Thyroid gland (tissue), 4 donors: ENCODE measurements around the gene ZNF143. TPM values are rescaled to one million over a fixed set of nuclear protein-coding genes. Genes with fewer than 3 reads are reported as not detected.
A peak's percentile ranks its signal among the peaks of the same experiment; 100 is the strongest.
"Not testable (repeated sequence)": the region's sequence is repeated elsewhere in the genome, so short reads cannot be mapped to it uniquely, and the experiment has no call there.

Experiments
- DNase-seq, 2 donors: peaks; one replicate each; pipeline ENCODE4 v3.0.0-alpha.2; 2019
- H3K27ac ChIP-seq, 3 donors: fragments of 200-600 bp; sonication (generic); 1 replicate in 2 of 3; 2 replicates in 1 of 3; pipeline ENCODE4 v1.5.1; 2016 to 2019; ENCODE audit warnings: mild to moderate bottlenecking in 1 of 3, moderate library complexity in 1 of 3
- H3K27me3 ChIP-seq: fragments of 200-600 bp; sonication (generic); one replicate; pipeline ENCODE4 v1.5.1; 2019
- H3K36me3 ChIP-seq, 2 donors: fragments of 200-600 bp; sonication (generic); one replicate each; pipeline ENCODE4 v1.5.1; 2016 to 2019
- H3K4me1 ChIP-seq, 2 donors: fragments of 200-600 bp; sonication (generic); one replicate each; pipeline ENCODE4 v1.5.1; 2017 to 2019
- H3K4me3 ChIP-seq, 3 donors: fragments of 200-600 bp; sonication (generic); replicated peaks in 1 of 3; 1 replicate in 2 of 3; 2 replicates in 1 of 3; pipeline ENCODE4 v1.5.1; 2016; ENCODE audit warnings: mild to moderate bottlenecking in 1 of 3
- H3K9me3 ChIP-seq: fragments of 200-600 bp; sonication (generic); one replicate; pipeline ENCODE4 v1.5.1; 2017
- POLR2A ChIP-seq, 2 donors: fragments of 450-650 bp; IDR thresholded peaks; one replicate each; pipeline ENCODE4 v1.6.1; 2017; ENCODE audit warnings: antibody characterized with exemption in 2 of 2, mild to moderate bottlenecking in 2 of 2, moderate library complexity in 1 of 2
- WGBS, 2 donors: methylation state at CpG; one replicate each; pipeline ENCODE4 v1.1.5; 2017; 5-methylcytosine and 5-hydroxymethylcytosine counted together
- intact Hi-C: fragments of 100-400 bp; cut with DNase I; formaldehyde crosslinking; loops from one replicate; pipeline ENCODE4 v1.15.1; 2023
- total RNA-seq, 4 donors: library from RNA; depleted of rRNA; stranded (reverse); fragments of >200 nt; gene quantifications; one replicate each; pipeline ENCODE4 v1.2.3, GENCODE V29; 2016
- TF ChIP-seq, protein P1 (sequence below), 6 experiments: fragments of 200-600 bp in 3 of 6; fragments of 450-650 bp in 3 of 6; sonication (generic) in 3 of 6; IDR thresholded peaks; one replicate each; pipeline ENCODE4 v1.5.1; 2016 to 2019; ENCODE audit warnings: antibody characterized with exemption in 6 of 6, mild to moderate bottlenecking in 2 of 6, inconsistent platforms in 1 of 6, moderate library complexity in 1 of 6

The ZNF143 gene
- total RNA-seq, 4 donors from 2014 or later: 16.3 to 26.1 (median 21.1) TPM

DNA sequence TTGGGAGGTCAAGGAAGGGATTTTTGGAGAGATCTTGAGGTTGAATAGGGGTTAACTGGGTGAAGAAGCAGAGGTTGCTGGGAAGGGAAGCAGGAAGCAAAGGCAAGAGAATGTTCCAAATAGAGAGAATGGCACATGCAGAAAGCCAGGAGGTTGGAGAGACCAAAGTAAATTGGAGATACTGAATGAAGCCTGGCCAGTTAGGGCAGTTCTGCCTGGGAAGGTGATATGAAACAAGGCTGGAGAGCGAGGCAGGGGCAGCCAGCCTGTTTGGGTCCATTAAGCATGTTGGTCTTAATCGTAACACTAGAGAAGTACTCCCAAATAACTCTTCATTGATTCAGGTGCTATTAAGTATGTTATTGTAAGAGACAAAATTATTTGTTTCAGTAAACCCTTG, 48.2 kb downstream of the ZNF143 start:
- WGBS, 2 donors: 50 to 70% methylated on average over 2 of the region's 2 CpGs
- Histone ChIP-seq H3K9me3 (no peaks in the 10 kb centered on the region), H3K36me3 (peaks cover 7 to 16% of the 10 kb centered on the region in 2 donors), H3K4me3 (no peak overlapping the region), H3K27ac (peak overlapping the region; percentile 11 to 64 (median 56)), H3K4me1 (peaks cover 0 to 9% of the 10 kb centered on the region in 2 donors), H3K27me3 (no peaks in the 10 kb centered on the region)
- peak; percentile 47 to 48 for DNase-seq
- intact Hi-C loops: no loop called here
- TF ChIP-seq POLR2A (IDR thresholded peaks at IDR 0.05): peak in 1 of 2 donors; percentile 38
- TF ChIP-seq, protein P1, sequence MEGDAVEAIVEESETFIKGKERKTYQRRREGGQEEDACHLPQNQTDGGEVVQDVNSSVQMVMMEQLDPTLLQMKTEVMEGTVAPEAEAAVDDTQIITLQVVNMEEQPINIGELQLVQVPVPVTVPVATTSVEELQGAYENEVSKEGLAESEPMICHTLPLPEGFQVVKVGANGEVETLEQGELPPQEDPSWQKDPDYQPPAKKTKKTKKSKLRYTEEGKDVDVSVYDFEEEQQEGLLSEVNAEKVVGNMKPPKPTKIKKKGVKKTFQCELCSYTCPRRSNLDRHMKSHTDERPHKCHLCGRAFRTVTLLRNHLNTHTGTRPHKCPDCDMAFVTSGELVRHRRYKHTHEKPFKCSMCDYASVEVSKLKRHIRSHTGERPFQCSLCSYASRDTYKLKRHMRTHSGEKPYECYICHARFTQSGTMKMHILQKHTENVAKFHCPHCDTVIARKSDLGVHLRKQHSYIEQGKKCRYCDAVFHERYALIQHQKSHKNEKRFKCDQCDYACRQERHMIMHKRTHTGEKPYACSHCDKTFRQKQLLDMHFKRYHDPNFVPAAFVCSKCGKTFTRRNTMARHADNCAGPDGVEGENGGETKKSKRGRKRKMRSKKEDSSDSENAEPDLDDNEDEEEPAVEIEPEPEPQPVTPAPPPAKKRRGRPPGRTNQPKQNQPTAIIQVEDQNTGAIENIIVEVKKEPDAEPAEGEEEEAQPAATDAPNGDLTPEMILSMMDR (IDR thresholded peaks at IDR 0.05): no peak

DNA sequence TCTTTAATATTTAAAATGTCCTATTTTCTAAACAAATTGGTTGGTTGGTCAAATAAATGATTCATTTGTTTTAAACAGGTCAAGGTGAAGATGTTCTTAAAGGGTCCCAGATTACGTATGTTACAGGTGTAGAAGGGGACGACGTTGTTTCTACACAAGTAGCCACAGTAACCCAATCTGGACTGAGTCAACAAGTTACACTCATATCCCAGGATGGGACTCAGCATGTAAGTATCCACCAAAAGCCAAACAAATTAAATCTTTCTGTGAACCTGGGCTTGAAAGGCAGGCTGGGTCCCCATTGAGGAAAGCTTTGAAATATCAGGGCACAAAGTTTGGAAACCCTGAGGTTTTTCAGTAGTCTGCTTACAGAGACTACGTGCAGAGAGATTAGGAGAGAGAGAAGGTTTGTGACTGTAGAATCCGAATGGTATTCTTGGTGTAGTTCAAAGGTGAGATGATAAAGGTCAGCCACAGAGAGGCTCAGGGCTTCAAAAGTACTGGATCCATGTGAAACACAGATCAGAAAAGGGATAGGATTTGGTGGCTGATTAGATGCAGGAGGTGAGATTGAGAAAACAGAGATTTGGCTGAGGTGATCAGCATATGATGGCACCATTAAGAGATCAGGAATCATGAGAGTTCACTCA, 51.7 kb downstream of the ZNF143 start:
- WGBS, 2 donors: 95 to 98% methylated on average over 5 of the region's 5 CpGs
- no peak for DNase-seq
- no peak overlapping the region for H3K4me3 ChIP-seq
- peaks cover 12 to 25% of the 10 kb centered on the region in 2 donors for H3K36me3 ChIP-seq
- TF ChIP-seq, protein P1 (IDR thresholded peaks at IDR 0.05): no peak
- TF ChIP-seq POLR2A (IDR thresholded peaks at IDR 0.05): no peak
- intact Hi-C loops: no loop called here
- H3K27ac ChIP-seq: no peak overlapping the region
- no peaks in the 10 kb centered on the region for H3K9me3 ChIP-seq
- no peaks in the 10 kb centered on the region for H3K27me3 ChIP-seq
- peaks cover 0 to 9% of the 10 kb centered on the region in 2 donors for H3K4me1 ChIP-seq

DNA sequence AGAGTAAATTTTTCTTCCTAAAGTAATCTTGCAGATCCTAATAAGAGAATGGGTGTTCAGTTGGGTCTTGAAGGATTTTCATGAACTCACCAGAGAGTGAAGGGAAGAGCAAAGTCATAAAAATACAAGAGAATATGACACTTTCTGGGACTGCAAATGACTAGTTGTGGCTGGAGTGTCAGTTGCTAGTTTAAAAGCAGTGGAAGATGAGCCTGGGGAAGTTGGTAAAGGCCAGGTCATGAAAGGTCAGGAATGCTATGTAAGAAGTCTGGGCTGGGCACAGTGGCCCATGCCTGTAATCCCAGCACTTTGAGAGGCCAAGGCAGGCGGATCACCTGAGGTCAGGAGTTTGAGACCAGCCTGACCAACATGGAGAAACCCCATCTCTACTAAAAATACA, 53.8 kb downstream of the ZNF143 start:
- H3K4me1 ChIP-seq, DNase-seq, H3K4me3 ChIP-seq, H3K27ac ChIP-seq, H3K27me3 ChIP-seq, H3K9me3 ChIP-seq, intact Hi-C loops: not testable (repeated sequence)
- 90 to 96% methylated on average over 1 of the region's 1 CpG for WGBS, 2 donors
- peaks cover 12 to 25% of the 10 kb centered on the region in 2 donors for H3K36me3 ChIP-seq

DNA sequence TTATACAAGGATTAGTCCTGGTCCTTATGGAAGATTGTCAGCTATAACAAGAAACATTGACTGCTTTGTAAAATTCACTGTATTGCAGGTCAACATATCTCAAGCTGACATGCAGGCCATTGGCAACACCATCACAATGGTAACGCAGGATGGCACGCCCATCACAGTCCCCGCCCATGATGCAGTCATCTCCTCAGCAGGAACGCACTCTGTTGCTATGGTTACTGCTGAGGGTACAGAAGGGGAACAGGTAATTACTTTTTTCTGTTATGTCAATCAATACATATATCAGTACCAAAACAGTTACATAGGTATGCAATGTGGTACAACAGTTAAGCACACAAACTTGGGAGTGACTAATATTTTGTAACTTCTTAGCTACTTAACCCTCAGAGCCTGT, 55.3 kb downstream of the ZNF143 start:
- intact Hi-C loops: no loop called here

DNA sequence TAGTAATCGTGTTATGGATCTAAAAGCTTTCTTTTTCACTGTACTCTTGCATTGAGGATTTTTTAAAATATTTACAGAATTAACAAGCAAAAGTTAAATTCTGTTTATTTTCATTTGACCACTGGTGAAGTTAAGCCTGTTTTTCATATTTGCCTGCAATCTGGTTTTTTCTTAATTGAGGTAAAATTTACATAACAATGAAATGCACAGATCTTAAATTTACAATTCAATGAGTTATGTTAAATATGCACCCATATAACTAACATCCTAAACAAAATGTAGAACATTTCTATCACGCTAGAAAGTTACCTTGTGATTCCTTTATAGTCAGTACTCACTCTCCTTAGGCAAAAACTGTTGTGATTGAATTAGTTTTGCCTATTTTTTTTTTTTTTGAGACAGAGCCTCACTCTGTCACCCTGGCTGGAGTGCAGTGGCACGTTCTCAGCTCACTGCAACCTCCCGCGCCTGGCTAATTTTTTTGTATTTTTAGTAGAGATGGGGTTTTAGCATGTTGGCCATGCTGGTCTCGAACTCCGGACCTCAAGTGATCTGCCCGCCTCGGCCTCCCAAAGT, 58.1 kb downstream of the ZNF143 start:
- intact Hi-C loops: no loop called here

More for the DNA sequence above, 55.3 kb downstream of the ZNF143 start:
- DNase-seq: no peak
- TF ChIP-seq POLR2A (IDR thresholded peaks at IDR 0.05): no peak
- TF ChIP-seq, protein P1 (IDR thresholded peaks at IDR 0.05): no peak
- Histone ChIP-seq H3K4me3 (no peak overlapping the region), H3K4me1 (no peaks in the 10 kb centered on the region), H3K36me3 (peaks cover 12 to 25% of the 10 kb centered on the region in 2 donors), H3K27me3 (no peaks in the 10 kb centered on the region), H3K9me3 (no peaks in the 10 kb centered on the region), H3K27ac (no peak overlapping the region)
- 89 to 94% methylated on average over 4 of the region's 4 CpGs for WGBS, 2 donors

More for the DNA sequence above, 58.1 kb downstream of the ZNF143 start:
- DNase-seq: no peak
- Histone ChIP-seq H3K4me1 (no peaks in the 10 kb centered on the region), H3K27me3 (no peaks in the 10 kb centered on the region), H3K4me3 (no peak overlapping the region), H3K9me3 (no peaks in the 10 kb centered on the region), H3K36me3 (peaks cover 5 to 11% of the 10 kb centered on the region in 2 donors), H3K27ac (no peak overlapping the region)
- TF ChIP-seq, protein P1 (IDR thresholded peaks at IDR 0.05): no peak
- TF ChIP-seq POLR2A (IDR thresholded peaks at IDR 0.05): no peak
- 92 to 93% methylated on average over 9 of the region's 9 CpGs for WGBS, 2 donors
